GM12878 (cell line): Measurements from ENCODE around the gene GPR153. TPM values are rescaled to one million over a fixed set of nuclear protein-coding genes. Genes with fewer than 3 reads are reported as not detected.

Source experiments
- BACH1 ChIP-seq: fragments of 450-650 bp; IDR thresholded peaks from 2 replicates; pipeline ENCODE4 v1.6.1; 2017; ENCODE audit warnings: mild to moderate bottlenecking, borderline replicate concordance
- CREB1 ChIP-seq: IDR thresholded peaks from 2 replicates; pipeline ENCODE4 v1.6.1; 2012; ENCODE audit warnings: low read depth, mild to moderate bottlenecking, inconsistent platforms
- HDAC2 ChIP-seq: fragments of 200-600 bp; sonication (generic); IDR thresholded peaks from 2 replicates; pipeline ENCODE4 v1.6.1; 2017
- IKZF2 ChIP-seq, 2 experiments: fragments of 450-650 bp; IDR thresholded peaks; 2 replicates each; pipeline ENCODE4 v1.6.1; 2017; ENCODE audit warnings: mild to moderate bottlenecking in 2 of 2, moderate library complexity in 2 of 2
- KLF5 ChIP-seq: fragments of 450-650 bp; IDR thresholded peaks from 2 replicates; pipeline ENCODE4 v1.6.1; 2014; ENCODE audit warnings: mild to moderate bottlenecking; ENCODE audit not compliant: partially characterized antibody
- MEF2B ChIP-seq: fragments of 450-650 bp; IDR thresholded peaks from 2 replicates; pipeline ENCODE4 v1.6.1; 2018; ENCODE audit warnings: mild to moderate bottlenecking, moderate library complexity; ENCODE audit not compliant: partially characterized antibody, poor library complexity, severe bottlenecking
- NFYA ChIP-seq: IDR thresholded peaks from 2 replicates; pipeline ENCODE4 v1.6.1; 2011; ENCODE audit warnings: low read depth, mild to moderate bottlenecking, low read length, improper control_type of control experiment, borderline replicate concordance
- NR2C1 ChIP-seq: fragments of 450-650 bp; IDR thresholded peaks from 2 replicates; pipeline ENCODE4 v1.6.1; 2017; ENCODE audit warnings: antibody characterized with exemption, mild to moderate bottlenecking, moderate library complexity
- NR2C2 ChIP-seq: IDR thresholded peaks from 2 replicates; pipeline ENCODE4 v1.6.1; 2011; ENCODE audit warnings: borderline replicate concordance, low read depth; ENCODE audit not compliant: control insufficient read depth, insufficient read length
- POLR2AphosphoS5 ChIP-seq: IDR thresholded peaks from 2 replicates; pipeline ENCODE4 v1.6.1; 2011; ENCODE audit warnings: mild to moderate bottlenecking, low read length, inconsistent platforms
- RAD51 ChIP-seq: fragments of 450-650 bp; IDR thresholded peaks from 2 replicates; pipeline ENCODE4 v1.6.1; 2016; ENCODE audit warnings: moderate library complexity, mild to moderate bottlenecking, inconsistent platforms
- RB1 ChIP-seq: fragments of 450-650 bp; formaldehyde crosslinking; IDR thresholded peaks from 2 replicates; pipeline ENCODE4 v1.6.1; 2017; ENCODE audit warnings: mild to moderate bottlenecking, borderline replicate concordance
- RCOR1 ChIP-seq: conservative IDR thresholded peaks from 2 replicates; pipeline ENCODE4 v1.6.1; 2012; ENCODE audit warnings: low read depth, low read length, improper control_type of control experiment
- SMARCA5 ChIP-seq: fragments of 450-650 bp; IDR thresholded peaks from 2 replicates; pipeline ENCODE4 v1.6.1; 2017; ENCODE audit warnings: mild to moderate bottlenecking
- STAT1 ChIP-seq: fragments of 450-650 bp; conservative IDR thresholded peaks from 2 replicates; pipeline ENCODE4 v1.6.1; 2014; ENCODE audit warnings: antibody characterized with exemption, mild to moderate bottlenecking
- TCF12 ChIP-seq: IDR thresholded peaks from 2 replicates; pipeline ENCODE4 v1.6.1; 2011; ENCODE audit warnings: low read depth, mild to moderate bottlenecking, low read length
- TCF3 ChIP-seq: IDR thresholded peaks from 2 replicates; pipeline ENCODE4 v1.6.1; 2012; ENCODE audit warnings: low read depth, mild to moderate bottlenecking, low read length, borderline replicate concordance; ENCODE audit not compliant: insufficient read depth
- TCF7 ChIP-seq: IDR thresholded peaks from 2 replicates; pipeline ENCODE4 v1.6.1; 2014; ENCODE audit warnings: antibody characterized with exemption, borderline replicate concordance
- ZNF217 ChIP-seq: fragments of 450-650 bp; IDR thresholded peaks from 2 replicates; pipeline ENCODE4 v1.6.1; 2017; ENCODE audit warnings: antibody characterized with exemption, mild to moderate bottlenecking
- ZNF24 ChIP-seq: fragments of 450-650 bp; IDR thresholded peaks from 2 replicates; pipeline ENCODE4 v1.6.1; 2017; ENCODE audit warnings: antibody characterized with exemption, mild to moderate bottlenecking
- ZZZ3 ChIP-seq: IDR thresholded peaks from 2 replicates; pipeline ENCODE4 v1.6.1; 2011; ENCODE audit warnings: low read depth; ENCODE audit not compliant: control insufficient read depth, insufficient read length
- polyA plus RNA-seq, 11 experiments: library from polyadenylated mRNA; depleted of rRNA in 4 of 11; unstranded in 6 of 11; stranded (reverse) in 5 of 11; fragments of >200 nt; fragmentation: Nextera tagmentation in 4 of 11; fragmentation: Illumina TruSeq in 1 of 11; extraction: Ambion mirVana in 4 of 11; extraction: Trizol in 1 of 11; gene quantifications; 1 replicate in 1 of 11; 2 replicates in 10 of 11; pipeline versions ENCODE4 v1.2.1 to v1.2.3, GENCODE V29; 2011 to 2016; ENCODE audit warnings: inconsistent platforms in 2 of 11, missing spikeins in 2 of 11, low read depth in 1 of 11
- total RNA-seq, 4 experiments: library from RNA; depleted of rRNA in 3 of 4; stranded (reverse); fragments of >200 nt in 3 of 4; fragmentation: Illumina TruSeq in 1 of 4; extraction: Trizol in 1 of 4; gene quantifications; 2 replicates each; pipeline versions ENCODE4 v1.2.1 to v1.2.3, GENCODE V29; 2013 to 2021
- TF ChIP-seq, protein P1 (sequence below): fragments of 450-650 bp; IDR thresholded peaks from 2 replicates; pipeline ENCODE4 v1.6.1; 2017; ENCODE audit warnings: mild to moderate bottlenecking, moderate library complexity
- TF ChIP-seq, protein P2 (sequence below): fragments of 450-650 bp; IDR thresholded peaks from 2 replicates; pipeline ENCODE4 v1.6.1; 2016; ENCODE audit warnings: mild to moderate bottlenecking
- TF ChIP-seq, protein P3 (sequence below): fragments of 450-650 bp; IDR thresholded peaks from 2 replicates; pipeline ENCODE4 v1.6.1; 2014; ENCODE audit warnings: mild to moderate bottlenecking

The GPR153 gene
- total and polyA plus RNA-seq, 10 of the 15 experiments (the other 5 are each of a cell fraction or from before 2014, with no cell fraction given) = 0.04 to 2.2 (median 0.54) TPM

DNA sequence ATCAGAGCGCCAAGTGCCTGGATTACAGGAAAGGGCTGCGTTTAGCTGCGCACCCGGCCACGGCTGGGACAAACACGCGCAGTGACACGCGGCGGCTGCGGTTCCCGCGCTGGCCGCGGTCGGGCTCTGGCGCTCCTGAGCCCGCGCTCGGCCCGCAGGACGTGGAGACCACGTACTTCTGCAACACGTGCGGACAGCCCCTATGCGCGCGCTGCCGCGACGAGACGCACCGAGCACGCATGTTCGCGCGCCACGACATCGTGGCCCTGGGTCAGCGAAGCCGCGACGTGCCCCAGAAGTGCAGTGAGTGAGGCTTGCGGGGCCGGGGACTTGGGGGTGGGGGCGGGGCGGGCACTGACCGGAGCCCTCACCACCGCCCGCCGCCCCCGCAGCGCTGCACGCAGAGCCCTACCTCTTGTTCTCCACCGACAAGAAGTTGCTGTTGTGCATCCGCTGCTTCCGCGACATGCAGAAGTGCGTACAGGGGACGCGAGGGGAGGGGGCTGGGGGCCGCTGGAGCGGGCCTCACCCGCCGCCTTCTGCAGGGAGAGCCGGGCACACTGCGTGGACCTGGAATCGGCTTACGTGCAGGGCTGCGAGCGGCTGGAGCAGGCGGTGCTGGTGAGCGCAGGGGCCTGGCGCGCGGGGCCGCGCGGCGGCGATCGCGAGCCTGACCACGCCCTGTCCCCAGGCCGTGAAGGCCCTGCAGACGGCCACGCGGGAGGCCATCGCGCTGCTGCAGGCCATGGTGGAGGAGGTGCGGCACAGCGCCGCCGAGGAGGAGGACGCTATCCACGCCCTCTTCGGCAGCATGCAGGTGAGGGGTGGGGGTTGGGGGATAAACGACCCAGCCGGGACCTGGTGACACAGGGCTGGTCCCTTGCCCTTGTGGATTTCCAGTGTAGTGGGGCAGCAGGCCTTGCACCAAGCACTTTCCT lies 51.9 kb downstream of the GPR153 start (continued):
- TF ChIP-seq, protein P1, sequence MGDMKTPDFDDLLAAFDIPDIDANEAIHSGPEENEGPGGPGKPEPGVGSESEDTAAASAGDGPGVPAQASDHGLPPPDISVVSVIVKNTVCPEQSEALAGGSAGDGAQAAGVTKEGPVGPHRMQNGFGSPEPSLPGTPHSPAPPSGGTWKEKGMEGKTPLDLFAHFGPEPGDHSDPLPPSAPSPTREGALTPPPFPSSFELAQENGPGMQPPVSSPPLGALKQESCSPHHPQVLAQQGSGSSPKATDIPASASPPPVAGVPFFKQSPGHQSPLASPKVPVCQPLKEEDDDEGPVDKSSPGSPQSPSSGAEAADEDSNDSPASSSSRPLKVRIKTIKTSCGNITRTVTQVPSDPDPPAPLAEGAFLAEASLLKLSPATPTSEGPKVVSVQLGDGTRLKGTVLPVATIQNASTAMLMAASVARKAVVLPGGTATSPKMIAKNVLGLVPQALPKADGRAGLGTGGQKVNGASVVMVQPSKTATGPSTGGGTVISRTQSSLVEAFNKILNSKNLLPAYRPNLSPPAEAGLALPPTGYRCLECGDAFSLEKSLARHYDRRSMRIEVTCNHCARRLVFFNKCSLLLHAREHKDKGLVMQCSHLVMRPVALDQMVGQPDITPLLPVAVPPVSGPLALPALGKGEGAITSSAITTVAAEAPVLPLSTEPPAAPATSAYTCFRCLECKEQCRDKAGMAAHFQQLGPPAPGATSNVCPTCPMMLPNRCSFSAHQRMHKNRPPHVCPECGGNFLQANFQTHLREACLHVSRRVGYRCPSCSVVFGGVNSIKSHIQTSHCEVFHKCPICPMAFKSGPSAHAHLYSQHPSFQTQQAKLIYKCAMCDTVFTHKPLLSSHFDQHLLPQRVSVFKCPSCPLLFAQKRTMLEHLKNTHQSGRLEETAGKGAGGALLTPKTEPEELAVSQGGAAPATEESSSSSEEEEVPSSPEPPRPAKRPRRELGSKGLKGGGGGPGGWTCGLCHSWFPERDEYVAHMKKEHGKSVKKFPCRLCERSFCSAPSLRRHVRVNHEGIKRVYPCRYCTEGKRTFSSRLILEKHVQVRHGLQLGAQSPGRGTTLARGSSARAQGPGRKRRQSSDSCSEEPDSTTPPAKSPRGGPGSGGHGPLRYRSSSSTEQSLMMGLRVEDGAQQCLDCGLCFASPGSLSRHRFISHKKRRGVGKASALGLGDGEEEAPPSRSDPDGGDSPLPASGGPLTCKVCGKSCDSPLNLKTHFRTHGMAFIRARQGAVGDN = peak; percentile 82
- TF ChIP-seq ZZZ3 (no peak), RCOR1 (no peak), BACH1 (peak; percentile 56; the same call in 1 of the 2 replicates), TCF12 (no peak), ZNF217 (no peak), IKZF2 (IDR thresholded peaks at IDR 0.05) (no peak), RAD51 (no peak), POLR2AphosphoS5 (no peak), TCF7 (no peak), HDAC2 (no peak), KLF5 (no peak), STAT1 (no peak), SMARCA5 (peak; percentile 52; the same call in 1 of the 2 replicates), CREB1 (no peak), MEF2B (no peak), RB1 (0 out of 2 replicates have a peak, but pooled peaks have one; percentile 43), TCF3 (no peak), ZNF24 (no peak), NR2C1 (no peak), NFYA (no peak), NR2C2 (no peak)
- TF ChIP-seq, protein P2, sequence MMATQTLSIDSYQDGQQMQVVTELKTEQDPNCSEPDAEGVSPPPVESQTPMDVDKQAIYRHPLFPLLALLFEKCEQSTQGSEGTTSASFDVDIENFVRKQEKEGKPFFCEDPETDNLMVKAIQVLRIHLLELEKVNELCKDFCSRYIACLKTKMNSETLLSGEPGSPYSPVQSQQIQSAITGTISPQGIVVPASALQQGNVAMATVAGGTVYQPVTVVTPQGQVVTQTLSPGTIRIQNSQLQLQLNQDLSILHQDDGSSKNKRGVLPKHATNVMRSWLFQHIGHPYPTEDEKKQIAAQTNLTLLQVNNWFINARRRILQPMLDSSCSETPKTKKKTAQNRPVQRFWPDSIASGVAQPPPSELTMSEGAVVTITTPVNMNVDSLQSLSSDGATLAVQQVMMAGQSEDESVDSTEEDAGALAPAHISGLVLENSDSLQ = no peak
- TF ChIP-seq, protein P3, sequence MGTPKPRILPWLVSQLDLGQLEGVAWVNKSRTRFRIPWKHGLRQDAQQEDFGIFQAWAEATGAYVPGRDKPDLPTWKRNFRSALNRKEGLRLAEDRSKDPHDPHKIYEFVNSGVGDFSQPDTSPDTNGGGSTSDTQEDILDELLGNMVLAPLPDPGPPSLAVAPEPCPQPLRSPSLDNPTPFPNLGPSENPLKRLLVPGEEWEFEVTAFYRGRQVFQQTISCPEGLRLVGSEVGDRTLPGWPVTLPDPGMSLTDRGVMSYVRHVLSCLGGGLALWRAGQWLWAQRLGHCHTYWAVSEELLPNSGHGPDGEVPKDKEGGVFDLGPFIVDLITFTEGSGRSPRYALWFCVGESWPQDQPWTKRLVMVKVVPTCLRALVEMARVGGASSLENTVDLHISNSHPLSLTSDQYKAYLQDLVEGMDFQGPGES = no peak
